ENCODE data around the gene GABRG3.

GABRG3 gene

GRCh38 chr15:27481768-27482167 lies 510.8 kb downstream of the GABRG3 start:
- DNase-seq, result no peak

GRCh38 chr15:27482287-27482686 lies 511.3 kb downstream of the GABRG3 start:
- no peak for DNase-seq

GRCh38 chr15:27483124-27483523 lies 512.1 kb downstream of the GABRG3 start:
- DNase-seq, result no peak

GRCh38 chr15:27485265-27485664 lies 514.3 kb downstream of the GABRG3 start:
- no peak for DNase-seq

- no peak for DNase-seq
Measured at GRCh38 chr15:27486051-27486450, 515.1 kb downstream of the GABRG3 start.

GRCh38 chr15:27486683-27487647 lies 516.0 kb downstream of the GABRG3 start:
- DNase-seq, result no peak

- DNase-seq, result no peak
Measured at GRCh38 chr15:27487846-27488245, 516.9 kb downstream of the GABRG3 start.

- no peak for DNase-seq
Measured at GRCh38 chr15:27490867-27491595, 520.0 kb downstream of the GABRG3 start.

GRCh38 chr15:27491666-27492621 lies 521.0 kb downstream of the GABRG3 start:
- no peak for DNase-seq

- no peak for DNase-seq
Measured at GRCh38 chr15:27495963-27496459, 525.0 kb downstream of the GABRG3 start.

- no peak for DNase-seq
Measured at GRCh38 chr15:27498700-27499099, 527.7 kb downstream of the GABRG3 start.

- no peak for DNase-seq
Measured at GRCh38 chr15:27499191-27499590, 528.2 kb downstream of the GABRG3 start.

- no peak for DNase-seq
Measured at GRCh38 chr15:27499719-27500118, 528.7 kb downstream of the GABRG3 start.

- DNase-seq, result no peak
Measured at GRCh38 chr15:27500206-27500605, 529.2 kb downstream of the GABRG3 start.

- no peak for DNase-seq
Measured at GRCh38 chr15:27506752-27507151, 535.8 kb downstream of the GABRG3 start.

- DNase-seq, result no peak
Measured at GRCh38 chr15:27509014-27509413, 538.0 kb downstream of the GABRG3 start.

- no peak for DNase-seq
Measured at GRCh38 chr15:27512281-27513001, 541.5 kb downstream of the GABRG3 start.

GRCh38 chr15:27514526-27514925 lies 543.5 kb downstream of the GABRG3 start:
- DNase-seq, result no peak

- no peak for DNase-seq
Measured at GRCh38 chr15:27527490-27528067, 556.6 kb downstream of the GABRG3 start.

- DNase-seq, result no peak
Measured at GRCh38 chr15:27529399-27529798, 558.4 kb downstream of the GABRG3 start.

- no peak for DNase-seq
Measured at GRCh38 chr15:27530994-27531393, 560.0 kb downstream of the GABRG3 start.
